NCI-H1105 (cell line): ENCODE measurements around the gene PTPRT.

Experiments used
- DNase-seq: peaks from one replicate; lab custom pipeline; 2025; lab: John Stamatoyannopoulos, UW

PTPRT gene

GRCh38 chr20:42714298-42715141 is 475.2 kb downstream of the PTPRT start:
- peak; percentile 80 for DNase-seq

GRCh38 chr20:42708266-42708665 is 481.4 kb downstream of the PTPRT start:
- no peak for DNase-seq

DNA sequence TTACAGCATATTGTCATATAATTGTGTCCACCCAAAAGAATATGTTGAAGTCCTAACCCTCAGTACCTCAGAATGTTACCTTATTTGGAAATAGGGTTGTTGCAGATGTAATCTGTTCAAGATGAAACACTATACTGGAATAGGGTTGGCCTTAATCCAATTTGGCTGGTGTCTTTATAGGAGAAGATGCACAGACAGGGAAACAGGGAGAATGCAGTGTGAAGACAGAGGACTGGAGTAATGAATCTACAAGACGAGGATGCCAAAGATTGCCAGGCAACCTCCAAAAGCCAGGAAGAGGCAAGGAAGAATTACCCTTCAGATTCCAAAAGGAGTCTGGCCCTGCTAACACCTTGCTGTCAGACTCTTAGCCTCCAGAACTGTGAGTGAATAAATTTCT is 482.9 kb downstream of the PTPRT start:
- DNase-seq: peak; percentile 22

GRCh38 chr20:42705550-42705949 is 484.2 kb downstream of the PTPRT start:
- DNase-seq: no peak

GRCh38 chr20:42703744-42704143 is 486.0 kb downstream of the PTPRT start:
- DNase-seq: no peak

DNA sequence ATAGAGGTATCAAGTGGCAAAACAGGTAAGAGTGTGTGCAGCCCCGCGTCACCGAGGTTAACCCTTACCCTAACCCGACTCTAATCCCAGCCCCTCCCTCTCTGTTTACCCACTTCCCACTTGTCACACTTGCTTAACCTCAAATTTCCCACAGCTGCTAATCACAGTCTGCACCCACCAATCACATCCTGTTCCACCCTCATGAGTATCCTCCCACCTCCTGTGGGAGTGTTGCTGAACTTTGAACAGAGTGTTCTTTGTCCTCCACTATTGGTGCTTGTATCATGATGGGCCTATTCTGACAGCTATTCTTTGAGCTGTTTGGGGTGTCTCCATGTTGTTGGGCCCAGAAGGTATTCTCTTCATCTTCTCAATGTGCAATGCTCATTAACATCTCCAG is 487.8 kb downstream of the PTPRT start:
- no peak for DNase-seq

DNA sequence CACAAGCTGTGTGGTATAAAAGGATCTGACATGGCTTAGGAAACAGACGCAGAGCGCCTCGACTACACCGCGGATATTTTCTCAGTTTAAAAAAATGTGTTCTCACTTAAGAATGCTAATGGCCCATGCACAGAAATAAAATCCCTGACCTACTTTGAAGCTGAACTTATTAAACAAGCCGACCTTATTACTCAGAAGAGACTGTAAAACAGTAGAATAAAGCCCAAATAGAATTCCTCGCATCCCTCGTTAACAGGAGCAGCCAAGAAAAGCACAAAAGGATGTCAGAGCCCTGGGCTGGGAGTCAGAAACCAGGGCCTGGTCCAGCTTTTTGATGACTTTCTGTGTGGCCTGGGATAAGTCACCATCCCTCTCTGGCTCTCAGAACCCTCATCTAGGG is 489.3 kb downstream of the PTPRT start:
- DNase-seq: no peak

- DNase-seq: no peak
Measured at GRCh38 chr20:42697962-42698361, 491.7 kb downstream of the PTPRT start.

DNA sequence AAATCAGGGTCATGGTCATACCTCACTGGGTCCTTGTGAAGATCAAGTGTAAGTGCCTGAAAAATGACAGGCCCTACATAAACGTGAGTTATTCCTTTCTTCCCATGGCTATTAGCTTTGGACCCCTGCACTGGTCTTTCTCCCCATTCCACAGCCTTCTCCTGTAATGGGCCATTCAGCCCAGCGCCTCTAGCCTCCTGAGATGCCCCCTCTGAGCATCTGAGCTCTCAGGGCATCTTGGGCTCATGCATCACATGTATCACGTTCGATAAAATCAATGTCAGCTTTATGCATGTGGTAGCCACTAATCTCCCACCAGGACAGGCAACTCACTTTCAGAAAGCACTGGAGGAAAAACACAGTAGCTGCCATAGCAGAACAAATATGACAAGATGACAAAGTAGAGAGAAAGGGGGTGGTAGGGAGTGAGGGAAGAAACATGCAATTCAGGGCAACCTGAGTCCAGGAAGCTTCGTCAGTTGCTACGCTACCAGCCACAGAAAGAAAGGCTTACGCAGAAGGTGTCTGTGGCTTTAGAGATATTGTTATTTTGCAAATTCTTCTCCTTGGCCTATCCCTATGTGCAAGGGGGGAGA is 498.8 kb downstream of the PTPRT start:
- no peak for DNase-seq

DNA sequence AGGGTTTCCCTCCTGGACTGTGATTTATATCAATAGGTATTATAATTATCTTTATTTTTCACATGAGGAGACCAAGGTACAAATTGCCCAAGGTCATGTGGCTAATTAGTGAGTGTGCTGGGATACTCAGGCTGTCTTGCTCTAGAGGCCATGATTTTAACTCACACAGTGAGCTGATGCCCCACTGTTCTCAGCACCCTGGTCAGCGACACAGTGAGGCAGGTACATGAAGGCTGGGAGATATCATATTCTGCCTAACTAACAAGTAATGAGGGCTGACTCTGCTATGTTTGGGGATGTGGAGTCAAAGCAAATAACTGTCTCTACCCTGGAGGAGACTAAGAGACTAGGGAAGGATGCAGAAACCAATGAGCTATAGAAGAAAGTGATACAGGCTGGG is 501.1 kb downstream of the PTPRT start:
- DNase-seq: no peak

GRCh38 chr20:42686057-42686456 is 503.6 kb downstream of the PTPRT start:
- DNase-seq: no peak

GRCh38 chr20:42678895-42679294 is 510.8 kb downstream of the PTPRT start:
- DNase-seq: no peak

GRCh38 chr20:42656130-42656529 is 533.6 kb downstream of the PTPRT start:
- no peak for DNase-seq

DNA sequence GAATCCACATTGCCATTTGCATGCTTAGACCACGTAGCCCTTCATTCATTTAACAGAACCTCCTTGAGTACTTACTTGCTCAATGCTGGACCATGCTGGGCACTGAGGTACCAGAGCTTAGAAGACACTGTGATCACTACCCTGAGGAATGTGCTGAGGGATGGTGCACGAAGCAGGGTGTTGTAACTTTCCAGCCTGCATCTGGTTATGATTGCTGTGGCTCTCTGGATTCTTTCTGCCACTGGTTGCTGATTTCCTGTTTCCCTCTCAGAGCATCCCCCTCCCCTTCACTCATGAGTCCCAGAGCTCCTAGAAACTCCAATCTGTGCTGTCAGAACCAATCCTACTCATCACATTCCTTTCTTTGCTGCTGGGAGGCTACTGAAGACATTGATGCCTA is 537.4 kb downstream of the PTPRT start:
- DNase-seq: no peak

DNA sequence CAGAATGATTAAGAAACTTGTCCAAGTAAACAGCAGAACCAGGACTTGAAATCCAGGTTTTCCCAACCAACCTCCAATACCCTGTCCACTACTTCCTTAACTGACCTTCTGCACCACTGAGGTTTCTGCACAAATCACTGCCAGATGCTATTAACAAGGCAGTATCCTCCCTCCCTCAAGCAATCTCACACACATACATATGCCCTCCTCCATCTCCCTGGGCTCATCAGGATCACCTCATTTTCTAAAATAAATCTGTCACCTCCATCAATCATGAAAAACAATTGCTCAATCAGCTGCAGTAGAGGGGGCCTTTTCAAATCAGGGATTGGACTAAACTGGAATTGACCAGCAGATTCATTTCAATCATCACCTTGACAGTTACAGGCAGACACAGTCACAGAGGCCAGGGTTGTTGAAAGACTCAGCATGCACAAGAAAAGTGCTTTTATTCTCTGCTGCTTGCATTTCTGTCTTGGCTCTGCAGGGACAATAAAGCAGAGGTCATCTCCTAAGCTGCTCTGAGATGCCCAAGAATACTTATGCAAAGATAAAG is 539.4 kb downstream of the PTPRT start:
- no peak for DNase-seq

- DNase-seq: no peak
Measured at GRCh38 chr20:42649748-42650147, 540.0 kb downstream of the PTPRT start.

DNA sequence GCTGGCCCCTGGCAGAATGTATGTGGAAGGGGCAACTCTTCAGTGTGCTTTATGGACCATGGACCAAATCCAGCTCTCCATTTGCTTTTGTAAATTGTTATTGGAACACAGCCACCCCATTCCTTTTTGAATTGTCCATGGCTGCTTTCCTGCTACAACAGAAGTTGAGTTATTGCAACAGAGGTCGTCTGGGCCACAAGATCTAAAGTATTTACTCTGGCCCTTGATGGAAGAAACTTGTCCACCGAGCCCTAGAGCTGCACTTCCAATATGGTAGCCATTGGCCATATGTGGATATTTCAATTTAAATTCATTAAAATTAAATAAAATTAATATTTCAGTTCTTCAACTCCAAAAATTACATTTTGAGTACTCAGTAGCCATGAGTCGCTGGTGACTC is 543.5 kb downstream of the PTPRT start:
- no peak for DNase-seq

DNA sequence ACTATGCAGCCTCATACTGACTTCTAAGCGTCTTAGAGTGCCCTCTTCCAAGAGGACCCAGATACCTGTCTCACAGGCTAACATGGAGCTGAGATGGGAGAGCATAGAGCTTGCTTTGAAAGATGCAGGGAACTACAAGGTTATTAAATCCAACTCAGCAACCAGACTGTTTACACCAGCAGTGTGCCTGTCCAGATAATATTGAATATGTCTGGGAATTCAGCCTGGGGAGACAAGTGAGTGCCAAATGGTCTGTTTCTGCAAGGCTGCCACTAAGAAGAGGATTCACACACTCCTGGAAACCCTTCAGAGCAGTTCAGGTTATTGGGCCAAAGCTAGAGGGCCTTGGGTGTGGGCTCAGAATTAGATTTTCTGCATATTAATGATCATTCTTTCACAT is 547.8 kb downstream of the PTPRT start:
- no peak for DNase-seq

GRCh38 chr20:42639140-42639539 is 550.6 kb downstream of the PTPRT start:
- no peak for DNase-seq

GRCh38 chr20:42635699-42636411 is 553.9 kb downstream of the PTPRT start:
- no peak for DNase-seq

DNA sequence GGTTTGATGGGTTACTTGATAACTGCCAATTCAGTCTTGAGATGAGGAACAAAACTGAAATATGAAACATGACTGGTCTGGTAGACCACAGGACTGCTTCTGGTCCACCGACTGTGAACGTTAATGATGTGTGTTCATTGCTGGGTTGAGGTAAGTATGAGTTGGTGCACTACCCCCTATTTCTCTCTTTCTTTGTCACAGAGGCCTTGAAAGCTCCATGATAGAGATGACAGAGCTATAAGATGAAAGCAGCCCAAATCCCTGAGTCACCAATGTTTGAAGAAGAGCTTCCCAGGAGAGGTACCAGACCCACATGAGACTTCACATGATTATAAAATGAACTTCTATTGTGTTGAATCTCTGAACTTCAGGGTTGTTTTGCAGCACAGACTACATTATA is 555.5 kb downstream of the PTPRT start:
- no peak for DNase-seq

- DNase-seq: no peak
Measured at GRCh38 chr20:42628683-42629082, 561.0 kb downstream of the PTPRT start.

- DNase-seq: peak; percentile 59
Measured at GRCh38 chr20:42613076-42613475, 576.6 kb downstream of the PTPRT start.
